ENCODE results near the gene SLC12A5.
A peak's percentile ranks its signal among the peaks of the same experiment; 100 is the strongest.

SLC12A5 gene

GRCh38 chr20:46065691-46066090, 36.7 kb downstream of the SLC12A5 start:
- WGBS (ENCODE audit: extremely low coverage, insufficient coverage, insufficient read length) = no CpG with 5 or more reads among the region's 3 CpGs

GRCh38 chr20:46070215-46070900, 41.3 kb downstream of the SLC12A5 start:
- H4K8ac ChIP-seq (ENCODE audit: low read depth, low read length) = no peak overlapping the region
- no CpG with 5 or more reads among the region's 20 CpGs for WGBS (ENCODE audit: extremely low coverage, insufficient coverage, insufficient read length)

More at GRCh38 chr20:46065691-46066090, 36.7 kb downstream of the SLC12A5 start:
- Histone ChIP-seq H3K18ac (ENCODE audit: low read length) (no peak overlapping the region), H3K79me1 (ENCODE audit: low read length) (no peaks in the 10 kb centered on the region), H2BK120ac (ENCODE audit: insufficient read depth, low read length, poor library complexity) (no peak overlapping the region), H3K4me1 (ENCODE audit: control insufficient read depth in 1 of 2, insufficient read depth in 2 of 2, low read length in 2 of 2) (no peaks in the 10 kb centered on the region), H3K79me2 (ENCODE audit: control insufficient read depth, insufficient read depth, low read length, poor library complexity) (no peaks in the 10 kb centered on the region), H3K36me3 (ENCODE audit: control insufficient read depth in 1 of 2, insufficient read depth in 2 of 2, low read length in 2 of 2) (peaks cover 48 to 71% of the 10 kb centered on the region in 2 experiments), H2BK12ac (ENCODE audit: low read length) (no peak overlapping the region), H3K27ac (ENCODE audit: low read depth, low read length) (no peak overlapping the region), H3K4me2 (ENCODE audit: low read length) (no peak overlapping the region), H3K27me3 (ENCODE audit: insufficient read depth, low read length) (no peaks in the 10 kb centered on the region), H2BK5ac (ENCODE audit: low read depth, low read length, poor library complexity) (no peak overlapping the region), H3K9me3 (ENCODE audit: insufficient read depth, low read depth, low read length) (no peaks in the 10 kb centered on the region), H4K8ac (ENCODE audit: low read depth, low read length) (no peak overlapping the region), H3K4me3 (ENCODE audit: low read depth, low read length) (no peak overlapping the region), H3K14ac (ENCODE audit: low read length) (no peak overlapping the region), H4K91ac (ENCODE audit: low read depth, low read length) (no peak overlapping the region), H2AFZ (ENCODE audit: insufficient read depth, low read length, poor library complexity) (no peak overlapping the region), H3K23ac (ENCODE audit: low read length) (no peak overlapping the region), H2AK5ac (ENCODE audit: low read length) (no peak overlapping the region), H3K9ac (ENCODE audit: low read length) (no peak overlapping the region), H3K4ac (ENCODE audit: low read depth, low read length) (no peak overlapping the region), H4K12ac (ENCODE audit: low read depth, low read length) (no peak overlapping the region)
- DNase-seq = no peak

GRCh38 chr20:46071573-46071972, 42.6 kb downstream of the SLC12A5 start:
- Histone ChIP-seq H3K4me1 (ENCODE audit: control insufficient read depth in 1 of 2, insufficient read depth in 2 of 2, low read length in 2 of 2) (no peaks in the 10 kb centered on the region), H3K27me3 (ENCODE audit: insufficient read depth, low read length) (no peaks in the 10 kb centered on the region), H4K91ac (ENCODE audit: low read depth, low read length) (no peak overlapping the region), H3K36me3 (ENCODE audit: control insufficient read depth in 1 of 2, insufficient read depth in 2 of 2, low read length in 2 of 2) (peaks cover 10 to 28% of the 10 kb centered on the region in 2 experiments), H2BK120ac (ENCODE audit: insufficient read depth, low read length, poor library complexity) (no peak overlapping the region), H3K4ac (ENCODE audit: low read depth, low read length) (no peak overlapping the region), H3K9me3 (ENCODE audit: insufficient read depth, low read depth, low read length) (no peaks in the 10 kb centered on the region), H3K4me2 (ENCODE audit: low read length) (no peak overlapping the region), H2AFZ (ENCODE audit: insufficient read depth, low read length, poor library complexity) (no peak overlapping the region), H4K12ac (ENCODE audit: low read depth, low read length) (no peak overlapping the region), H3K79me1 (ENCODE audit: low read length) (no peaks in the 10 kb centered on the region), H2BK12ac (ENCODE audit: low read length) (no peak overlapping the region), H2BK5ac (ENCODE audit: low read depth, low read length, poor library complexity) (no peak overlapping the region), H3K79me2 (ENCODE audit: control insufficient read depth, insufficient read depth, low read length, poor library complexity) (no peaks in the 10 kb centered on the region), H2AK5ac (ENCODE audit: low read length) (no peak overlapping the region), H3K27ac (ENCODE audit: low read depth, low read length) (no peak overlapping the region), H3K9ac (ENCODE audit: low read length) (no peak overlapping the region), H3K14ac (ENCODE audit: low read length) (no peak overlapping the region), H3K18ac (ENCODE audit: low read length) (no peak overlapping the region), H4K8ac (ENCODE audit: low read depth, low read length) (no peak overlapping the region), H3K23ac (ENCODE audit: low read length) (no peak overlapping the region), H3K4me3 (ENCODE audit: low read depth, low read length) (no peak overlapping the region)
- DNase-seq = no peak
- WGBS (ENCODE audit: extremely low coverage, insufficient coverage, insufficient read length) = no CpG with 5 or more reads among the region's 3 CpGs

More at GRCh38 chr20:46070215-46070900, 41.3 kb downstream of the SLC12A5 start:
- H3K18ac ChIP-seq (ENCODE audit: low read length) = peak overlapping the region; percentile 23
- H3K27me3 ChIP-seq (ENCODE audit: insufficient read depth, low read length) = no peaks in the 10 kb centered on the region
- H3K79me2 ChIP-seq (ENCODE audit: control insufficient read depth, insufficient read depth, low read length, poor library complexity) = no peaks in the 10 kb centered on the region
- H3K79me1 ChIP-seq (ENCODE audit: low read length) = no peaks in the 10 kb centered on the region
- peaks cover 13 to 36% of the 10 kb centered on the region in 2 experiments for H3K36me3 ChIP-seq (ENCODE audit: control insufficient read depth in 1 of 2, insufficient read depth in 2 of 2, low read length in 2 of 2)
- H3K4me2 ChIP-seq (ENCODE audit: low read length) = no peak overlapping the region
- H2AK5ac ChIP-seq (ENCODE audit: low read length) = no peak overlapping the region
- no peaks in the 10 kb centered on the region for H3K4me1 ChIP-seq (ENCODE audit: control insufficient read depth in 1 of 2, insufficient read depth in 2 of 2, low read length in 2 of 2)
- no peak overlapping the region for H3K14ac ChIP-seq (ENCODE audit: low read length)
- no peaks in the 10 kb centered on the region for H3K9me3 ChIP-seq (ENCODE audit: insufficient read depth, low read depth, low read length)
- H2AFZ ChIP-seq (ENCODE audit: insufficient read depth, low read length, poor library complexity) = no peak overlapping the region
- H2BK5ac ChIP-seq (ENCODE audit: low read depth, low read length, poor library complexity) = no peak overlapping the region
- no peak overlapping the region for H4K91ac ChIP-seq (ENCODE audit: low read depth, low read length)
- no peak overlapping the region for H3K9ac ChIP-seq (ENCODE audit: low read length)
- peak overlapping the region; percentile 3 for H2BK12ac ChIP-seq (ENCODE audit: low read length)
- no peak overlapping the region for H3K27ac ChIP-seq (ENCODE audit: low read depth, low read length)
- H3K4ac ChIP-seq (ENCODE audit: low read depth, low read length) = no peak overlapping the region
- H3K23ac ChIP-seq (ENCODE audit: low read length) = no peak overlapping the region
- H2BK120ac ChIP-seq (ENCODE audit: insufficient read depth, low read length, poor library complexity) = no peak overlapping the region
- no peak for DNase-seq
- H3K4me3 ChIP-seq (ENCODE audit: low read depth, low read length) = no peak overlapping the region
- H4K12ac ChIP-seq (ENCODE audit: low read depth, low read length) = no peak overlapping the region

GRCh38 chr20:46073024-46073423, 44.0 kb downstream of the SLC12A5 start:
- DNase-seq = peak in 1 of 2 donors; percentile 10
- no peak overlapping the region for H3K4ac ChIP-seq (ENCODE audit: low read depth, low read length)
- H3K18ac ChIP-seq (ENCODE audit: low read length) = no peak overlapping the region
- no peaks in the 10 kb centered on the region for H3K79me1 ChIP-seq (ENCODE audit: low read length)
- no peak overlapping the region for H3K4me2 ChIP-seq (ENCODE audit: low read length)
- no peaks in the 10 kb centered on the region for H3K4me1 ChIP-seq (ENCODE audit: control insufficient read depth in 1 of 2, insufficient read depth in 2 of 2, low read length in 2 of 2)
- peaks cover 8 to 26% of the 10 kb centered on the region in 2 experiments for H3K36me3 ChIP-seq (ENCODE audit: control insufficient read depth in 1 of 2, insufficient read depth in 2 of 2, low read length in 2 of 2)
- H3K4me3 ChIP-seq (ENCODE audit: low read depth, low read length) = no peak overlapping the region
- no peak overlapping the region for H3K9ac ChIP-seq (ENCODE audit: low read length)
- no peaks in the 10 kb centered on the region for H3K9me3 ChIP-seq (ENCODE audit: insufficient read depth, low read depth, low read length)
- no peak overlapping the region for H2BK5ac ChIP-seq (ENCODE audit: low read depth, low read length, poor library complexity)
- H3K23ac ChIP-seq (ENCODE audit: low read length) = no peak overlapping the region
- no CpG with 5 or more reads among the region's 4 CpGs for WGBS (ENCODE audit: extremely low coverage, insufficient coverage, insufficient read length)
- H4K8ac ChIP-seq (ENCODE audit: low read depth, low read length) = no peak overlapping the region
- no peak overlapping the region for H2AK5ac ChIP-seq (ENCODE audit: low read length)
- no peak overlapping the region for H3K27ac ChIP-seq (ENCODE audit: low read depth, low read length)
- no peak overlapping the region for H4K12ac ChIP-seq (ENCODE audit: low read depth, low read length)
- no peak overlapping the region for H3K14ac ChIP-seq (ENCODE audit: low read length)
- no peak overlapping the region for H2BK12ac ChIP-seq (ENCODE audit: low read length)
- no peak overlapping the region for H2AFZ ChIP-seq (ENCODE audit: insufficient read depth, low read length, poor library complexity)
- no peak overlapping the region for H4K91ac ChIP-seq (ENCODE audit: low read depth, low read length)
- no peak overlapping the region for H2BK120ac ChIP-seq (ENCODE audit: insufficient read depth, low read length, poor library complexity)
- H3K27me3 ChIP-seq (ENCODE audit: insufficient read depth, low read length) = no peaks in the 10 kb centered on the region
- no peaks in the 10 kb centered on the region for H3K79me2 ChIP-seq (ENCODE audit: control insufficient read depth, insufficient read depth, low read length, poor library complexity)

Data from trophoblast cell (in vitro differentiated cells and primary cell).